ENCODE data around the gene NUCB1. TPM values are rescaled to one million over a fixed set of nuclear protein-coding genes. Genes with fewer than 3 reads are reported as not detected.

The NUCB1 gene
- total and polyA plus RNA-seq, 7 donors = 49.9 to 143 (median 97.1) TPM

DNA sequence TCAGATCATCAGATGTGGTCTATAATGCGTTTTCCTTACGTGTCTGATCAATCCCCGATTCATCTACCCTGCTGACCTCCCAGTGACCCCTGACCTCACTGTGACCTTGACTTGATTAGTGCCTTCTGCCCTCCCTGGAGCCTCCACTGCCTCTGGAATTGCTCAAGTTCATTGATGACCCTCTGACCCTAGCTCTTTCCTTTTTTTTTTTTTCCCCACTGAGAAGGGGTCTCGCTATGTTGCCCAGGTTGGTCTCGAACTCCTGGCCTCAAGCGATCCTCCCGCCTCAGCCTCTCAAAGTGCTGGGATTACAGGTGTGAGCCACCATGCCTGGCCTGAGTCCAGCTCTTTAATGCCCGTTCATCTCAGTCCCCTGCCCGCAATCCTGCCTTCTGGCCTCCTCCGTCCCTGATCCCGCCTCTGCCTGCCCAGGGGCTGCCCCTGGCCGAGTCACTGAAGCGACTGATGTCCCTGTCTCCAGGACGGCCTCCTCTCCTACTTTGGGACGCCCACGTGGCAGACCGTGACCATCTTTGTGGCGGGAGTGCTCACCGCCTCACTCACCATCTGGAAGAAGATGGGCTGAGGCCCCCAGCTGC lies 61.0 kb downstream of the NUCB1 start:
- peaks cover 17% of the 10 kb centered on the region for H3K4me1 ChIP-seq
- intact Hi-C loops (cut with DNase I) = loop anchor here (5.0 to 10.0 kb wide), 2 partner anchors 84 to 326 kb away; partner anchors contain the start of gene DBP (in 1 of the 2)
- no peaks in the 10 kb centered on the region for H3K9me3 ChIP-seq
- H3K36me3 ChIP-seq (ENCODE audit: insufficient read depth in 1 of 2, low read depth in 1 of 2) = peaks cover 0 to 15% of the 10 kb centered on the region in 2 donors
- ATAC-seq (no peak), DNase-seq (no peak)
- H3K4me3 ChIP-seq = no peak overlapping the region
- no peak overlapping the region for H3K27ac ChIP-seq
- TF ChIP-seq, protein P1, sequence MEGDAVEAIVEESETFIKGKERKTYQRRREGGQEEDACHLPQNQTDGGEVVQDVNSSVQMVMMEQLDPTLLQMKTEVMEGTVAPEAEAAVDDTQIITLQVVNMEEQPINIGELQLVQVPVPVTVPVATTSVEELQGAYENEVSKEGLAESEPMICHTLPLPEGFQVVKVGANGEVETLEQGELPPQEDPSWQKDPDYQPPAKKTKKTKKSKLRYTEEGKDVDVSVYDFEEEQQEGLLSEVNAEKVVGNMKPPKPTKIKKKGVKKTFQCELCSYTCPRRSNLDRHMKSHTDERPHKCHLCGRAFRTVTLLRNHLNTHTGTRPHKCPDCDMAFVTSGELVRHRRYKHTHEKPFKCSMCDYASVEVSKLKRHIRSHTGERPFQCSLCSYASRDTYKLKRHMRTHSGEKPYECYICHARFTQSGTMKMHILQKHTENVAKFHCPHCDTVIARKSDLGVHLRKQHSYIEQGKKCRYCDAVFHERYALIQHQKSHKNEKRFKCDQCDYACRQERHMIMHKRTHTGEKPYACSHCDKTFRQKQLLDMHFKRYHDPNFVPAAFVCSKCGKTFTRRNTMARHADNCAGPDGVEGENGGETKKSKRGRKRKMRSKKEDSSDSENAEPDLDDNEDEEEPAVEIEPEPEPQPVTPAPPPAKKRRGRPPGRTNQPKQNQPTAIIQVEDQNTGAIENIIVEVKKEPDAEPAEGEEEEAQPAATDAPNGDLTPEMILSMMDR (IDR thresholded peaks at IDR 0.05) = no peak
- H3K27me3 ChIP-seq (ENCODE audit: insufficient read depth in 3 of 3, low read length in 2 of 3) = no peaks in the 10 kb centered on the region
- WGBS, 3 donors = 78 to 88% (median 79%) methylated on average over 19 of the region's 19 CpGs

DNA sequence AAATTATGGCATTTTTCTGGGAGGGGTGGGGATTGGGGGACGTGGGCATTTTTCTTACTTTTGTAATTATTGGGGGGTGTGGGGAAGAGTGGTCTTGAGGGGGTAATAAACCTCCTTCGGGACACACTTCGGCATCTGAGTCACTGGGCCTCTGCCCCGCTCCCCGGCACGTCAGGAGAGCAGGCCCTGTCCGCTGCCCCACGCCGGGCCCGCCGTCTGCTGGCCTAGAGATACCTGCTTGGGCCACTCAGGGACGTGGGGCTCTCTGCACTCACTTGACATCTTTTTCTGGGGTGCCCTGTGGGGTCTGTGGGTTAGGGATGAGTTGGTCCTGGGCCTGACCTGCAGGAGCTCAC lies 61.5 kb downstream of the NUCB1 start:
- ATAC-seq (no peak), DNase-seq (no peak)
- intact Hi-C loops (cut with DNase I) = loop anchor here (5.0 to 10.0 kb wide), 2 partner anchors 84 to 327 kb away; partner anchors contain the start of gene DBP (in 1 of the 2)
- no peaks in the 10 kb centered on the region for H3K27me3 ChIP-seq (ENCODE audit: insufficient read depth in 3 of 3, low read length in 2 of 3)
- no peak overlapping the region for H3K4me3 ChIP-seq
- peaks cover 0 to 16% of the 10 kb centered on the region in 2 donors for H3K36me3 ChIP-seq (ENCODE audit: insufficient read depth in 1 of 2, low read depth in 1 of 2)
- H3K4me1 ChIP-seq = peaks cover 20% of the 10 kb centered on the region
- 82 to 86% (median 85%) methylated on average over 12 of the region's 12 CpGs for WGBS, 3 donors
- no peaks in the 10 kb centered on the region for H3K9me3 ChIP-seq
- TF ChIP-seq, protein P1 (IDR thresholded peaks at IDR 0.05) = no peak
- peak overlapping the region; percentile 89 for H3K27ac ChIP-seq

DNA sequence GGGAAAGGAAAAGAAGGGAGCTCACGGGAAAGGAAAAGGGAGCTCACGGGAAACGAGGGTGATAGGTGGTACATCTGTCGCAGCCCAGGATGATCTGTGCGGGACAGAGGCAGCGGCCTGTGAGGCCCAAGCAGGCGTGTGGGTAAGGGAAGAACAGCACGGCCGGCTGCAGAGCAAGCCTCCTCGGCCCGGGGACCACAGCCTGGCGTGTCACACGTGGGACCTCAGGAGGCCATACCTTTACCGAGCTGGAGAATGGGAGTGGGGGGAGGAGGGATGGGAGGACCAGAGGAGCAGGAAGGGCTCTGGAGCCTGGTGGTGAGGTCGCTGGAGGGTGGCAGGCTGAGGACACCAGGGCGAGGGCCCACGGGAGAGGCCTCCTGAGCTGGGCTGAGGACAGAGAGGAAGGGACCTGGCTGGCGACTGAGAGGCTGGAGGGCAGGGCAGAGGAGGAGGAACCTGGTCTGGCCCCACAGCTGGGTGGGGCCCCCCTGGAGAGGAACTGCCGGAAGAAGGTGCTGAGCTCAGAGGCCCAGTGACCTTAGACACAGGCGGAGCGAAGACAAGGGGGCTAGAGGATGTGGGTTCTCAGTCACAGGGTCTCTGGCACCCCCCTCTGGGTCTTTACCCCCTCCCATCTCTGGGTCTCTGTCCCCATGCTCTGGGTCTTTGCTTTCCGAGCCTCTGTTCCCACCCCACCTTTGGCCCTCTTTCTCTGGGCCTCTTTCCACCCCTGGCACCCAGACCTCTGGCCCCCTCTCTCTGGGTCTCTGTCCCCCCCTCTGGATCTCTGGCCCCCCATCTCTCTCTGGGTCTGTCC lies 62.1 kb downstream of the NUCB1 start:
- DNase-seq (peak; percentile 52 to 77), ATAC-seq (no peak)
- TF ChIP-seq, protein P1 (IDR thresholded peaks at IDR 0.05) = no peak
- Histone ChIP-seq H3K27ac (peak overlapping the region; percentile 89), H3K36me3 (ENCODE audit: insufficient read depth in 1 of 2, low read depth in 1 of 2) (peaks cover 0 to 21% of the 10 kb centered on the region in 2 donors), H3K4me1 (peaks cover 24% of the 10 kb centered on the region), H3K27me3 (ENCODE audit: insufficient read depth in 3 of 3, low read length in 2 of 3) (no peaks in the 10 kb centered on the region), H3K9me3 (no peaks in the 10 kb centered on the region), H3K4me3 (no peak overlapping the region)
- intact Hi-C loops (cut with DNase I) = loop anchor here (5.0 to 10.0 kb wide), 2 partner anchors 85 to 327 kb away; partner anchors contain the start of gene DBP (in 1 of the 2)
- WGBS, 3 donors = 60 to 63% (median 61%) methylated on average over 22 of the region's 22 CpGs

DNA sequence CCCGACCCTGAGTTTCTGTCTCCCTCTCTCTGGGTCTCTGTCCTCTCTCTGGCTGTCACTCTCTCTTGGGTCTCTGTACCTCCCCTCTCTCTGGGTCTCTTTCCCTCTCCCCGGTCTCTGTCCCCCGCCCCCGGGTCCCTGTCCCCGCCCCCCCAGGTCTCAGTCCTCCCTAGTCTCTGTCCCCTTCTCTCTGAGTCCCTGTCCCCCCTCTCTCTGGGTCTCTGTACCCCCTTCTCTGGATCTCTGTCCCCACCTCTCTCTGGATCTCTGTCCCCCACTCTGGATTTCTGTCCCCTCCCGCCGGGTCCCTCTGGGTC lies 62.7 kb downstream of the NUCB1 start:
- intact Hi-C loops (cut with DNase I) = loop anchor here (5.0 to 10.0 kb wide), 2 partner anchors 86 to 328 kb away; partner anchors contain the start of gene DBP (in 1 of the 2)
- peaks cover 0 to 17% of the 10 kb centered on the region in 2 donors for H3K36me3 ChIP-seq (ENCODE audit: insufficient read depth in 1 of 2, low read depth in 1 of 2)
- ATAC-seq (no peak), DNase-seq (no peak)
- TF ChIP-seq, protein P1 (IDR thresholded peaks at IDR 0.05) = no peak
- no peaks in the 10 kb centered on the region for H3K27me3 ChIP-seq (ENCODE audit: insufficient read depth in 3 of 3, low read length in 2 of 3)
- peak overlapping the region; percentile 89 for H3K27ac ChIP-seq
- no peak overlapping the region for H3K4me3 ChIP-seq
- no peaks in the 10 kb centered on the region for H3K9me3 ChIP-seq
- peaks cover 30% of the 10 kb centered on the region for H3K4me1 ChIP-seq
- WGBS, 3 donors = 64 to 85% (median 68%) methylated on average over 5 to 7 of the region's 7 CpGs

All from psoas muscle (tissue), 8 donors.